Gastroesophageal sphincter (tissue), 4 donors: ENCODE results near the gene ZNHIT3. TPM values are rescaled to one million over a fixed set of nuclear protein-coding genes. Genes with fewer than 3 reads are reported as not detected.

ENCODE experiments used
- ATAC-seq: fragments of 150-250 bp; one replicate; pipeline ENCODE4 v1.9.1; 2016; ENCODE audit warnings: mild to moderate bottlenecking, moderate library complexity
- H3K27ac ChIP-seq, 4 donors: fragments of 200-600 bp; sonication (generic) in 3 of 4; 1 replicate in 3 of 4; 2 replicates in 1 of 4; pipeline ENCODE4 v1.5.1; 2016 to 2019
- H3K27me3 ChIP-seq: fragments of 200-600 bp; sonication (generic); one replicate; pipeline ENCODE4 v1.5.1; 2019
- H3K36me3 ChIP-seq, 2 donors: fragments of 200-600 bp; sonication (generic); one replicate each; pipeline ENCODE4 v1.5.1; 2019; ENCODE audit warnings: control low read depth in 1 of 2
- H3K4me1 ChIP-seq, 3 donors: fragments of 200-600 bp; sonication (generic); 1 replicate in 2 of 3; 2 replicates in 1 of 3; pipeline ENCODE4 v1.5.1; 2016 to 2019; ENCODE audit warnings: control low read depth in 2 of 3
- H3K4me3 ChIP-seq, 2 donors: fragments of 200-600 bp; sonication (generic); one replicate each; pipeline ENCODE4 v1.5.1; 2019; ENCODE audit warnings: mild to moderate bottlenecking in 1 of 2, moderate library complexity in 1 of 2
- H3K9me3 ChIP-seq, 3 donors: fragments of 200-600 bp; sonication (generic); one replicate each; pipeline ENCODE4 v1.5.1; 2017 to 2019; ENCODE audit warnings: control low read depth in 2 of 3
- CTCF ChIP-seq, 4 experiments: fragments of 200-600 bp in 2 of 4; fragments of 450-650 bp in 2 of 4; sonication (generic) in 1 of 4; IDR thresholded peaks; one replicate each; pipeline ENCODE4 v1.5.1; 2017 to 2019; ENCODE audit warnings: antibody characterized with exemption in 4 of 4, mild to moderate bottlenecking in 2 of 4, moderate library complexity in 2 of 4
- EP300 ChIP-seq: sonication (generic); formaldehyde crosslinking; IDR thresholded peaks from one replicate; pipeline ENCODE4 v1.6.1; 2017; ENCODE audit warnings: antibody characterized with exemption, mild to moderate bottlenecking
- POLR2A ChIP-seq, 2 donors: fragments of 450-650 bp; IDR thresholded peaks; one replicate each; pipeline ENCODE4 v1.6.1; 2017; ENCODE audit warnings: antibody characterized with exemption in 2 of 2, mild to moderate bottlenecking in 2 of 2, moderate library complexity in 1 of 2
- POLR2AphosphoS5 ChIP-seq: sonication (generic); formaldehyde crosslinking; IDR thresholded peaks from one replicate; pipeline ENCODE4 v1.6.1; 2017; ENCODE audit warnings: antibody characterized with exemption
- WGBS, 2 donors: methylation state at CpG; one replicate each; pipeline ENCODE4 v1.1.5; 2018; ENCODE audit warnings: low coverage in 1 of 2; 5-methylcytosine and 5-hydroxymethylcytosine counted together
- total RNA-seq, 4 donors: library from RNA; depleted of rRNA; stranded (reverse); fragments of >200 nt; gene quantifications; one replicate each; pipeline ENCODE4 v1.1.0, GENCODE V29; 2016

Gene ZNHIT3
- total RNA-seq, 4 donors from 2014 or later = 30.8 to 42.0 (median 36.5) TPM

- no CpG with 5 or more reads among the region's 21 CpGs for WGBS, 2 donors
- Histone ChIP-seq H3K27ac (no peak overlapping the region), H3K4me1 (peaks cover 0 to 4% (median 0%) of the 10 kb centered on the region in 3 donors), H3K4me3 (no peak overlapping the region), H3K9me3 (peaks cover 0 to 5% (median 0%) of the 10 kb centered on the region in 3 donors), H3K36me3 (no peaks in the 10 kb centered on the region), H3K27me3 (peaks cover 89% of the 10 kb centered on the region)
- no peak for ATAC-seq
- TF ChIP-seq CTCF (IDR thresholded peaks at IDR 0.05) (no peak), POLR2A (IDR thresholded peaks at IDR 0.05) (no peak), POLR2AphosphoS5 (no peak), EP300 (no peak)
These were observed 21.8 kb upstream of the ZNHIT3 start for GRCh38 chr17:36464765-36465088.

GRCh38 chr17:36468903-36469635 lies 17.4 kb upstream of the ZNHIT3 start:
- WGBS, 2 donors = 60 to 100% methylated on average over 2 to 9 of the region's 18 CpGs

GRCh38 chr17:36469733-36470132 lies 16.7 kb upstream of the ZNHIT3 start:
- WGBS, 2 donors = 55 to 80% methylated on average over 1 to 5 of the region's 7 CpGs
- H3K4me1 ChIP-seq = no peaks in the 10 kb centered on the region

More at GRCh38 chr17:36468903-36469635, 17.4 kb upstream of the ZNHIT3 start:
- Histone ChIP-seq H3K4me1 (peaks cover 0 to under 1% (median 0%) of the 10 kb centered on the region in 3 donors), H3K4me3 (no peak overlapping the region), H3K9me3 (peaks cover 0 to 5% (median 0%) of the 10 kb centered on the region in 3 donors), H3K27me3 (peaks cover 65% of the 10 kb centered on the region), H3K27ac (no peak overlapping the region), H3K36me3 (no peaks in the 10 kb centered on the region)
- no peak for ATAC-seq
- TF ChIP-seq EP300 (no peak), POLR2A (IDR thresholded peaks at IDR 0.05) (no peak), CTCF (IDR thresholded peaks at IDR 0.05) (no peak), POLR2AphosphoS5 (no peak)

GRCh38 chr17:36470499-36470898 lies 16.0 kb upstream of the ZNHIT3 start:
- Histone ChIP-seq H3K27me3 (peaks cover 56% of the 10 kb centered on the region), H3K27ac (no peak overlapping the region), H3K4me1 (no peaks in the 10 kb centered on the region), H3K4me3 (no peak overlapping the region), H3K9me3 (no peaks in the 10 kb centered on the region), H3K36me3 (no peaks in the 10 kb centered on the region)
- TF ChIP-seq EP300 = no peak
- TF ChIP-seq POLR2AphosphoS5 = no peak
- TF ChIP-seq CTCF (IDR thresholded peaks at IDR 0.05) = no peak
- no peak for TF ChIP-seq POLR2A (IDR thresholded peaks at IDR 0.05)
- ATAC-seq = no peak

More at GRCh38 chr17:36469733-36470132, 16.7 kb upstream of the ZNHIT3 start:
- ATAC-seq = no peak
- TF ChIP-seq POLR2AphosphoS5 (no peak), POLR2A (IDR thresholded peaks at IDR 0.05) (no peak), EP300 (no peak), CTCF (IDR thresholded peaks at IDR 0.05) (no peak)
- no peak overlapping the region for H3K4me3 ChIP-seq
- H3K36me3 ChIP-seq = no peaks in the 10 kb centered on the region
- peaks cover 62% of the 10 kb centered on the region for H3K27me3 ChIP-seq
- peaks cover 0 to under 1% (median 0%) of the 10 kb centered on the region in 3 donors for H3K9me3 ChIP-seq
- no peak overlapping the region for H3K27ac ChIP-seq

- H3K27ac ChIP-seq = no peak overlapping the region
- WGBS, 2 donors = 57 to 66% methylated on average over 1 to 7 of the region's 7 CpGs
- peaks cover 28% of the 10 kb centered on the region for H3K27me3 ChIP-seq
- ATAC-seq = no peak
- H3K4me3 ChIP-seq = no peak overlapping the region
- no peaks in the 10 kb centered on the region for H3K9me3 ChIP-seq
- no peaks in the 10 kb centered on the region for H3K4me1 ChIP-seq
- TF ChIP-seq POLR2A (IDR thresholded peaks at IDR 0.05) = no peak
- H3K36me3 ChIP-seq = no peaks in the 10 kb centered on the region
These were observed 11.9 kb upstream of the ZNHIT3 start for GRCh38 chr17:36474571-36474970.
